Central memory CD8-positive, alpha-beta T cell (primary cell): ENCODE data around the gene PRAMEF2.
"Not testable (repeated sequence)": the region's sequence is repeated elsewhere in the genome, so short reads cannot be mapped to it uniquely, and the experiment has no call there.

Experiments
- ATAC-seq: fragments of 150-1000 bp; cut with Tn5 transposase; replicated peaks from 2 replicates; pipeline ENCODE4 v1.10.0; 2022; ENCODE audit warnings: mild to moderate bottlenecking, moderate FRiP score, moderate number of reproducible peaks; ENCODE audit not compliant: poor library complexity, severe bottlenecking; ENCODE audit errors: extremely low read depth
- DNase-seq, 2 donors: peaks; one replicate each; pipeline ENCODE4 v3.0.0; 2021; ENCODE audit warnings: low spot score in 2 of 2
- H3K27ac Mint-ChIP-seq: one replicate; pipeline ENCODE4 v1.8.0; 2022; ENCODE audit warnings: low read depth, mild to moderate bottlenecking, moderate library complexity, mixed read lengths
- H3K27me3 Mint-ChIP-seq: one replicate; pipeline ENCODE4 v1.8.0; 2022; ENCODE audit warnings: mixed read lengths
- H3K36me3 Mint-ChIP-seq: one replicate; pipeline ENCODE4 v1.8.0; 2022; ENCODE audit warnings: mild to moderate bottlenecking, moderate library complexity, mixed read lengths; ENCODE audit not compliant: insufficient read depth
- H3K4me1 Mint-ChIP-seq: one replicate; pipeline ENCODE4 v1.8.0; 2022; ENCODE audit warnings: mixed read lengths
- H3K4me3 Mint-ChIP-seq: one replicate; pipeline ENCODE4 v1.8.0; 2022; ENCODE audit warnings: mild to moderate bottlenecking, moderate library complexity, mixed read lengths
- H3K9me3 Mint-ChIP-seq: one replicate; pipeline ENCODE4 v1.8.0; 2022; ENCODE audit warnings: mixed read lengths

PRAMEF2 gene

DNA sequence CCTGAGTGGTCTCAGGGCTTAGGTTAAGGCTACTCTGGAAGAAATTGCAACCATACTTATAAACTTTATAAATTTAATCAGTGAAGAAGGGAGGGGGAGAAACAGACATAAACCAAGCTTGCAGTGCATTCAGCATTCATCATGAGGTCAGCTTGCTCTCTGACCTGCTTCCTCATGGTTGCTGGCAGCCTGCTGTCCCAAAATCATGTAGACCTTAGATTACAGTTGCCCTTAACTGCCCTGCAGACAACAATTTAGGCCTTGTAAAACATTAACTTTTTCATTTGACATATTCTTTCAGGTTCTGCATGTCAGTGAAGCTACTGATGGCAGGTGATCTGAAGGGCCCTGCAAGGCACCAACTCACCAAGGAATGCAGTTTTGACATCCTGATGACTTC is 42.3 kb downstream of the PRAMEF2 start:
- H3K36me3 Mint-ChIP-seq, result not testable (repeated sequence)

GRCh38 chr1:12903793-12904572 is 47.1 kb downstream of the PRAMEF2 start:
- H3K36me3 Mint-ChIP-seq, DNase-seq, H3K4me3 Mint-ChIP-seq, H3K4me1 Mint-ChIP-seq, H3K27ac Mint-ChIP-seq, ATAC-seq, H3K27me3 Mint-ChIP-seq, H3K9me3 Mint-ChIP-seq: not testable (repeated sequence)

More for the DNA sequence above, 42.3 kb downstream of the PRAMEF2 start:
- not testable (repeated sequence) for H3K4me1 Mint-ChIP-seq, DNase-seq, H3K4me3 Mint-ChIP-seq, H3K27ac Mint-ChIP-seq, H3K9me3 Mint-ChIP-seq, ATAC-seq, H3K27me3 Mint-ChIP-seq
